Bone marrow (tissue), 2 donors: ENCODE results near the gene OGFOD3.
"Not testable (repeated sequence)": the region's sequence is repeated elsewhere in the genome, so short reads cannot be mapped to it uniquely, and the experiment has no call there.

Experiments
- DNase-seq, 2 donors: peaks; one replicate each; lab custom pipeline; 2025; lab: John Stamatoyannopoulos, UW

The OGFOD3 gene

GRCh38 chr17:82433560-82434215 lies 15.3 kb upstream of the OGFOD3 start:
- DNase-seq, result no peak

GRCh38 chr17:82432017-82432416 lies 13.6 kb upstream of the OGFOD3 start:
- DNase-seq, result no peak

DNA sequence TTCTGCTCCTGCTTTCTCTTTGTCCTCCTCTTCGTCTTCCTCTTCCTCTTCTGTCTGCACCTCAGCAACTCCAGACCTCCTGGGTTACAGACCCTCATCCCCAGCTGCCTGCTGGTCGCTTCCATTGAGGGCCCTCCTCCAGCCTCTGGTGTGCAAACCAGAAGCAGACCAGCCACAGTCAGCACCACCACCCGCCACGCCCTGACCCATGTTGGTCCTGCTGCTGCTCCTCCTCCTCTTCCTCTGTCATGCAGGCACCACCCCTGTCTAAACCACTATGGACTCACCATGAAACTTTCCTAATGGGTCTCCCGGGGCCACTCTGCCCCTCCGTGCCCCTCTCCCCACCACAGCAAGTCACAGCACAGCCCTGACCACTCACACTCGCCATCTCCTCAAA lies 11.4 kb upstream of the OGFOD3 start:
- DNase-seq, result no peak

GRCh38 chr17:82428546-82428945 lies 10.2 kb upstream of the OGFOD3 start:
- no peak for DNase-seq

DNA sequence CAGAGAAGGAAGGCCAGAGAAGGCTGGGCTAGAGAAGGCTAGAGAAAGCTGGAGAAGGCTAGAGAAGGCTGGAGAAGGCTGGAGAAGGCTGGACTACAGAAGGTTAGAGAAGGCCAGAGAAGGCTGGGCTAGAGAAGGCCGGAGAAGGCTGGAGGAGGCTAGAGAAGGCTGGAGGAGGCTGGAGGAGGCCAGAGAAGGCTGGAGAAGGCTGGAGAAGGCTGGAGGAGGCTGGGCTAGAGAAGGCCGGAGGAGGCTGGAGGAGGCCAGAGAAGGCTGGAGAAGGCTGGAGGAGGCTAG lies 6.4 kb upstream of the OGFOD3 start:
- no peak for DNase-seq

DNA sequence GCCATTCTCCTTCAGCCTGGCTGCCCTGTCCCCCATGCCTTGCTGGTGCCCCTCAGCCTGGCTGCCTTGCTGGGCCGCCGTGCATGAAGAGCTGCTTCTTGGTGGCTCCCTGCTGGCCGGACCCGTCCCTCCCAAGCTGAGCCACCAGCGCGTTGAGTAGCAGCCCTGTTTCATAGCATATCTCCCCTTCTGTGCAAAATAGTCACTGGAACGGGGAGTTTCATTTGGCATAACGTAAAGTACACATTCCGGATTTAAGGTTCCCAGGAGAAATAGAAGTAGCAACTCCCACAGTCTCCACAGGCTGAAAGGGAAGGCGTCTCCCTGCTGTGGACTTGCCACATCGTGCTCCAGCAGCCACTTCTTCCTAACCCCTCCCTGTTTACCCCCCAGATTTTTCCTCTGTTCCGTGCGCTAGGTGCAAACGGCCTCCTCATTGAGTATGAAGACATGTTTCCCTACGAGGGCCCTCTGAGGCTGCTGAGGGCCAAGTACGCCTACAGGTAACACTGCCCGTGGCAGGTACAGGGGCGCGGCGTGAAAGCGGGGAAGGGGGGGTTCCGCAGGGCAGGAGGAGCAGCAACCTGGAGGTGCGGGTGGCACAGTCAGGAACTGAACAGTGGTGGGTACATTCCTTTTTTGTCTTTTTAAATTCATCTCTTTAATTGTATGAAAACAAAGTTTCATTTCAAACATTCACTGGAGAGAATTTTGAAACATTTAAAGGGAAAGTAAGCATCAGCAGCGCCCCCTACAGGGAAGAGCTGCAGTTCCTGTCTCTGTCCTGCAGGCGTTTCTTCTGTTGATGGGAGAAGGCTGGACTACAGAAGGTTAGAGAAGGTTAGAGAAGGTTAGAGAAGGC lies 5.8 kb upstream of the OGFOD3 start:
- peak; percentile 8 to 28 for DNase-seq

- DNase-seq, result peak in 1 of 2 donors; percentile 16
Measured at GRCh38 chr17:82419540-82419939, 1.2 kb upstream of the OGFOD3 start.

- DNase-seq, result no peak
Measured at GRCh38 chr17:82416771-82417170, 1.6 kb downstream of the OGFOD3 start.

DNA sequence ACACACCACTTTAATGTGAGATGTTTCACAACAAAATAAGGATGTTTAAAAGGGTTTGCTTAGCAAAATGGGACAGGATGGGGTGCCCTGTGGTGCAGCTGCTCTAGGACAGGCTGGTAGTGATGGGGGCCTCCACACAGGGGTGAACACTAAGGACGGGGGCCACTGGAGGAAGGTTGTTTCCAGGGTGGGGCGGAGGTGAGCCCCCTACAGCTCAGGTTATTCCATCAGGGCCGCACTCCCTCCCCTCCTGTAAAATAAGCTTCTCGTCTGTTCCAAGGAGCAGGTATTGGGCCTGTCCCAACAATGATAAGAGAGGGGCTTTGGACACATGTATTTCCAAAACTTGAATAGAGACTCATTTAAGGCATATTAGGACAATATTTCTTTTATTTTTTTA lies 2.1 kb downstream of the OGFOD3 start:
- no peak for DNase-seq

DNA sequence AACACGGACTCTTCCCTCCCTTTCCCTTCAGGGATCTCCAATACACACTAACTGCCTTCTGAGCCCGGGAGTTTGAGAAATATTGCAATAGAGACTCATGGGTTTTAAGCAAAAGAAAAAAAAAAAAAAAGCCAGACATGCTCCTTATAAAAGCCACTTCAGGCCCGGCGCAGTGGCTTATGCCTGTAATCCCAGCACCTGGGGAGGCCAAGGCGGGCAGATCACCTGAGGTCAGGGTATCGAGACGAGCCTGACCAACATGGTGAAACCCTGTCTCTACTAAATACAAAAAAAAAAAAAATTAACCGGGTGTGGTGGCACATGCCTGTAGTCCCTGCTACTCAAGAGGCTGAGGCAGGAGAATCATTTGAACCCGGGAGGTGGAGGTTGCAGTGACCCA lies 2.6 kb downstream of the OGFOD3 start:
- DNase-seq, result no peak

DNA sequence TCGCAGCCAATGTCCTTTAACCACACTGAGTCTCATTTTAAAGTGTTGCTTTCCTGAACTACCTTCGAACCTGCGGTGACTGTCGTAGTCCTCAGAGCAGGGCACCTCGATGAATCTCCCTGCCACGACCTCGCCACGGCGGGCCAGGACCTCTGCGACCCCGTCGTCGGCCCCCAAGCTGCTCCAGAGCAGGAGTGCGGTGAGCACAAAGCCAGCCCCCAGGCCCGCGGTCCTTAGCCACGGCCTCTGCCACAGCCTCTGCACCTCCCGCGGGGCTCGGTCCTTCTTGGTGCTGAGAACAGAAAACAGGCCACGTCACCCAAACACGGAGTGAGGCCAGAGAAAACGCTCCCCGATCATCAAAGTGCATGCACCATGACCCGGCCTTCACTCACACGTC lies 3.0 kb downstream of the OGFOD3 start:
- DNase-seq, result no peak

DNA sequence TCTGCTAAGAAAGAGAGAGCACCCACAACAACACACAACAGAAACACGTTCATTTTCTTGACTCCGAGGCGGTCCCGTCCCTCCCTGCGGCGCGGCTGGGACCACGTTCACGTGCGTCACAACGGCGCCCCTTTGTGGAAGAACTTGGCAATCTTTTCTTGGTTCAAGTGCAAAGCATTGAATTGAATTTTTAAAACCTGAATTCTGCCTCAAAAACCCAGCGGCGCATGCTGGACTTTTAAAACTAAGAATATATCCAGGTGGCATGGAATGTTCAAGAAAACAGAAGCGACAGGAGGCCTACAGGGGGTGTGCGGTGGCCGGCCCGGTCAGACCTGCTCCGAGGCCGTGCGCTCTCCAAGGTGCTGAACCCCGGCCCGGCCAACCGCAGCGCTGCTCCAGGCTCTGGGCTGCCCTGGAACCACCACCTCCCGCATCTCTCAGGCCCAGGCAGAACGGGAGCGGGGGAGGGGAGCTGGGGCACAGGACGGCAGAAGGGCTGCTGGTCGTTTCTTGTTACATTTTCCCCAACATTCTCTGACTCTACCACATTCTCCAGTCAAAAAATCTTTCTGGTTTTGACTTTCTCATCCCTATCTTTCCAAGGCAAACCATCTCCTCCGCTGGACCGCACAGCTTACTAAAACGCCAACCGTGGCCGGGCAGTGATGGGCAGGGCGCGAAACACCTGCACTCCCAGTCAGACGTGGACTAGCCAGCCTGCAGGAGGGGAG lies 3.7 kb downstream of the OGFOD3 start:
- DNase-seq, result peak; percentile 40 to 66

- no peak for DNase-seq
Measured at GRCh38 chr17:82412535-82413520, 5.6 kb downstream of the OGFOD3 start.

DNA sequence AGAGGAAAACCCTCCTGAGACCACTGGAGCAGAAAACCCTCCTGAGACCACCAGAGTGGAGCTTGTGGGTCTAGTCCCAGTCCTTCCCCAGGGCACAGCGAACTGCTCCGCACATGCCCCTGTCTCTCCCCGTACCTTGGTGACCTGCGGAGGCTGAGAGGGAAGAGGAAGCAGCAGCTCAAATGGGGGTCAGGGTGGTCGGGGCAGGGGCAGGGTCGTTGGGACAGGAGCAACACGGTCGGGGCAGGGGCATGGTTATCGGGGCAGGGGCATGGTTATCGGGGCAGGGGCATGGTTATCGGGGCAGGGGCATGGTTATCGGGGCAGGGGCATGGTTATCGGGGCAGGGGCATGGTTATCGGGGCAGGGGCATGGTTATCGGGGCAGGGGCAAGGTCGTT lies 6.3 kb downstream of the OGFOD3 start:
- not testable (repeated sequence) for DNase-seq

- no peak for DNase-seq
Measured at GRCh38 chr17:82411396-82412053, 6.9 kb downstream of the OGFOD3 start.

- no peak for DNase-seq
Measured at GRCh38 chr17:82410014-82410716, 8.2 kb downstream of the OGFOD3 start.

DNA sequence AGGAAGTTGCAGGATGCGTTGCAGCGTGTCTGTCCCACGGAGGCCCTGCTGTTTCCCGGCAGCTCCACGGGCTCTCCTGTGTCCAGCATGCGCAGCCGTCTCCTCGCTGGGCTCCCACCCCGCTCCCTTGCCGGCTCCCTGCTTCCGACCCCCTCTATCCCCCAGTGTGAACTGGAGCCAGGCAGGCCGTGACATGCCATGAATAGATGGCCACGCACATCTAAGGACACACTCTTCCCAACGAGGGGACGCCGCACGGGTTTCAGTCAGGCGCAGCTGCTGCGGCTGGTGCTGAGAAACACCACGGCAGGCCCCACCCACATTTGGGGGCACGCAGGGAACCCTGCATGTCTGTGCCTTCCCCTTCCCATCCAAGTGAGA lies 9.5 kb downstream of the OGFOD3 start:
- no peak for DNase-seq

GRCh38 chr17:82408288-82408937 lies 10.0 kb downstream of the OGFOD3 start:
- DNase-seq, result no peak

DNA sequence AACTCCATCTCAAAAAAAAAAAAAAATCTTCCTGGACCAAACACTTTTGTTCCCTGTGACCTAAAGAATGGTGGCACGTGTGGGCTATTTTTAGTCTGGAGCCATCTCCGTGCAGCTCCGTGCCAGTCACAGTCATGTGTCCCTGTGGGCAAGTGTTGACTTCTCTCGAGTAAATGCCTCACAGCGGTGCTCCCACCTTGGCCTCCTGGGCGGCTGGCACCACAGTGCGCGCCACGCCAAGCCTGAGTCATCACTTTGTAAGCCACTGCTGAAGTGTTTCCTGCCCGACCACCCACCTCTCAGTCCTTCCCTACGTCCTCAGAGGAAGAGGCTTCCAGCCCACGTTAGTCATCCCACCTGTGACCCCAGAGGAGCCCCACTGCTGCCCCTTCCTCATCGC lies 11.1 kb downstream of the OGFOD3 start:
- DNase-seq, result peak in 1 of 2 donors; percentile 12

DNA sequence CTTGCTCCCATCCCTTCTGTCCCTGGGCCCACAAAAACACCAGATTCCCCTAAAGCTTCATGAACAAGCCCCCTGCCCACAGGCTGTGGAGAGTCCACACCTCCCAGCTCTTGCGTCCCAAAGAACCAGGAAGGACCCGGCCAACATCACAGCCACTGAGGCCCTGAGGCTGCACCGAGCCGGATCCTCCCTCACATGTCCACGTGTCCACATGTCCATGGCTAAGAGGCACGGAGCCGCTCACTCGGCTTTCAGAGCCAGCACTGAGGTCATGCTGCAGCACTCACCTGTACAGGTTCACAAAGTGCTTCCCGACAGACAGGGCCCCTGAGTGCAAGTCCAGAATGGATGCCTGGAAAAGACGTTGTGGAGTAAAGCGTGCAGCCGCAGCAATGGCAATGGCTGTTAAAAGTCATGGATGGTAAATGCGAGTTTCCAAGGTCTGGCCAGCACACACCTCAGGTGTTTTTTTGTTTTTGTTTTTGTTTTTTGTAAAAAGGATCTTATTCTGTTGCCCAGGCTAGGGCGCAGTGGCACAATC lies 12.2 kb downstream of the OGFOD3 start:
- DNase-seq, result no peak
